WTC11 (cell line): Measurements from ENCODE around the gene ARIH2. TPM values are rescaled to one million over a fixed set of nuclear protein-coding genes. Genes with fewer than 3 reads are reported as not detected.

ENCODE experiments used
- ATAC-seq: fragments of 200-7000 bp; cut with Tn5 transposase; 2 replicates; pipeline ENCODE4 v1.10.0; 2021; ENCODE audit warnings: mild to moderate bottlenecking, moderate library complexity
- CTCF ChIA-PET: fragments of 300-600 bp; sonication (Branson Sonifier 250); formaldehyde crosslinking; loops from one replicate; lab custom pipeline; 2021; ENCODE audit warnings: antibody characterized with exemption; lab: Charles Lee
- POLR2A ChIA-PET: fragments of 350-600 bp; sonication (Branson Sonifier 250); formaldehyde crosslinking; loops from one replicate; lab custom pipeline; 2021; ENCODE audit warnings: antibody characterized with exemption; lab: Charles Lee
- DNase-seq: peaks from one replicate; pipeline ENCODE4 v3.0.0; 2021; ENCODE audit warnings: low spot score
- H3K27ac Mint-ChIP-seq: 2 replicates; pipeline ENCODE4 v1.8.0; 2021; ENCODE audit warnings: mixed read lengths
- H3K27me3 Mint-ChIP-seq: 2 replicates; pipeline ENCODE4 v1.8.0; 2021; ENCODE audit warnings: low read depth, mild to moderate bottlenecking, moderate library complexity, mixed read lengths
- H3K36me3 Mint-ChIP-seq: 2 replicates; pipeline ENCODE4 v1.8.0; 2021; ENCODE audit warnings: mixed read lengths
- H3K4me1 Mint-ChIP-seq: 2 replicates; pipeline ENCODE4 v1.8.0; 2022; ENCODE audit warnings: mixed read lengths
- H3K4me3 Mint-ChIP-seq: 2 replicates; pipeline ENCODE4 v1.8.0; 2021; ENCODE audit warnings: mild to moderate bottlenecking, moderate library complexity, mixed read lengths
- H3K9me3 Mint-ChIP-seq: 2 replicates; pipeline ENCODE4 v1.8.0; 2021; ENCODE audit warnings: mixed read lengths
- ATF1 ChIP-seq: sonication (generic); formaldehyde crosslinking; IDR thresholded peaks from 2 replicates; pipeline ENCODE4 v1.8.1; 2023; ENCODE audit warnings: mild to moderate bottlenecking, moderate library complexity, missing genetic modification reagents
- ATF2 ChIP-seq: sonication (generic); formaldehyde crosslinking; IDR thresholded peaks from 2 replicates; pipeline ENCODE4 v1.8.1; 2022; ENCODE audit warnings: low read depth, missing genetic modification reagents, borderline replicate concordance
- ATF3 ChIP-seq: sonication (generic); formaldehyde crosslinking; conservative IDR thresholded peaks from 2 replicates; pipeline ENCODE4 v1.8.1; 2022; ENCODE audit warnings: mild to moderate bottlenecking, missing genetic modification reagents
- ERG ChIP-seq: fragments of 250-450 bp; sonication (Bioruptor Pico); IDR thresholded peaks from 2 replicates; pipeline ENCODE4 v1.8.0; 2021; ENCODE audit warnings: mild to moderate bottlenecking
- FOXJ3 ChIP-seq: sonication (generic); formaldehyde crosslinking; IDR thresholded peaks from 2 replicates; pipeline ENCODE4 v1.9.0; 2021; ENCODE audit warnings: missing genetic modification reagents, mild to moderate bottlenecking, borderline replicate concordance
- FOXP1 ChIP-seq: sonication (generic); formaldehyde crosslinking; IDR thresholded peaks from 2 replicates; pipeline ENCODE4 v1.8.0; 2022; ENCODE audit warnings: missing genetic modification reagents, mild to moderate bottlenecking, moderate library complexity, borderline replicate concordance
- JAZF1 ChIP-seq: fragments of 250-450 bp; sonication (Bioruptor Pico); IDR thresholded peaks from 2 replicates; pipeline ENCODE4 v1.9.0; 2021; ENCODE audit warnings: moderate library complexity, mild to moderate bottlenecking, inconsistent platforms
- MAX ChIP-seq: sonication (generic); formaldehyde crosslinking; IDR thresholded peaks from 2 replicates; pipeline ENCODE4 v1.8.0; 2022; ENCODE audit warnings: mild to moderate bottlenecking, missing genetic modification reagents
- NR3C1 ChIP-seq: sonication (generic); formaldehyde crosslinking; conservative IDR thresholded peaks from 2 replicates; pipeline ENCODE4 v1.8.1; 2023; ENCODE audit warnings: low read depth, mild to moderate bottlenecking, missing genetic modification reagents
- RORB ChIP-seq: fragments of 250-450 bp; sonication (Bioruptor Pico); IDR thresholded peaks from 2 replicates; pipeline ENCODE4 v1.9.0; 2021; ENCODE audit warnings: mild to moderate bottlenecking
- SP1 ChIP-seq: sonication (generic); formaldehyde crosslinking; conservative IDR thresholded peaks from 2 replicates; pipeline ENCODE4 v1.8.1; 2022; ENCODE audit warnings: missing genetic modification reagents
- TEAD4 ChIP-seq: sonication (generic); formaldehyde crosslinking; IDR thresholded peaks from 2 replicates; pipeline ENCODE4 v1.8.0; 2022; ENCODE audit warnings: mild to moderate bottlenecking, missing genetic modification reagents
- ZBTB21 ChIP-seq: sonication (generic); formaldehyde crosslinking; IDR thresholded peaks from 2 replicates; pipeline ENCODE4 v1.8.1; 2023; ENCODE audit warnings: mild to moderate bottlenecking, missing genetic modification reagents, borderline replicate concordance
- ZNF219 ChIP-seq: sonication (generic); formaldehyde crosslinking; IDR thresholded peaks from 2 replicates; pipeline ENCODE4 v1.8.0; 2023; ENCODE audit warnings: missing genetic modification reagents, mild to moderate bottlenecking, borderline replicate concordance
- ZNF232 ChIP-seq: sonication (generic); formaldehyde crosslinking; IDR thresholded peaks from 2 replicates; pipeline ENCODE4 v1.8.0; 2022; ENCODE audit warnings: mild to moderate bottlenecking, missing genetic modification reagents
- ZNF396 ChIP-seq: fragments of 250-450 bp; sonication (Bioruptor Pico); IDR thresholded peaks from 2 replicates; pipeline ENCODE4 v1.8.0; 2021; ENCODE audit warnings: mild to moderate bottlenecking, moderate library complexity, borderline replicate concordance
- ZNF423 ChIP-seq: fragments of 250-450 bp; sonication (Bioruptor Pico); IDR thresholded peaks from 2 replicates; pipeline ENCODE4 v2.1.2; 2022; ENCODE audit warnings: mild to moderate bottlenecking, moderate library complexity
- ZNF425 ChIP-seq: fragments of 250-450 bp; sonication (Bioruptor Pico); conservative IDR thresholded peaks from 2 replicates; pipeline ENCODE4 v1.9.0; 2021; ENCODE audit warnings: mild to moderate bottlenecking
- ZNF512 ChIP-seq: sonication (generic); formaldehyde crosslinking; IDR thresholded peaks from 2 replicates; pipeline ENCODE4 v1.8.1; 2022; ENCODE audit warnings: missing genetic modification reagents, borderline replicate concordance
- ZNF671 ChIP-seq: fragments of 250-450 bp; sonication (Bioruptor Pico); IDR thresholded peaks from 2 replicates; pipeline ENCODE4 v1.8.0; 2021; ENCODE audit warnings: mild to moderate bottlenecking
- total RNA-seq: library from RNA; stranded (reverse); gene quantifications from 3 replicates; pipeline ENCODE4 v1.2.3, GENCODE V29; 2021

ARIH2 gene
- total RNA-seq, 1 experiment from 2014 or later = 134 TPM

- peak overlapping the region; percentile 61 for H3K27ac Mint-ChIP-seq
These were observed 27.4 kb downstream of the ARIH2 start for GRCh38 chr3:48945891-48946549.

GRCh38 chr3:48949376-48949717 lies 30.7 kb downstream of the ARIH2 start:
- Mint-ChIP-seq H3K36me3 (peaks cover 7% of the 10 kb centered on the region), H3K4me3 (no peak overlapping the region), H3K27ac (peak overlapping the region; percentile 41; the same call in 1 of the 2 replicates), H3K4me1 (peaks cover 9% of the 10 kb centered on the region), H3K27me3 (no peaks in the 10 kb centered on the region), H3K9me3 (no peaks in the 10 kb centered on the region)
- POLR2A ChIA-PET = no interaction called here
- no peak for TF ChIP-seq ZNF671 (CRISPR knock-in tag)
- DNase-seq (no peak), ATAC-seq (no peak)
- CTCF ChIA-PET = interaction anchor here (0.6 kb wide), 1 partner anchor 252 kb away, joined by 3 read pairs; no protein-coding TSS in a partner anchor

More at GRCh38 chr3:48945891-48946549, 27.4 kb downstream of the ARIH2 start:
- POLR2A ChIA-PET = no interaction called here
- DNase-seq = no peak
- no peak for TF ChIP-seq ZNF423 (CRISPR knock-in tag)
- no peak for TF ChIP-seq FOXP1 (CRISPR knock-in tag)
- no peak for TF ChIP-seq SP1 (CRISPR knock-in tag)
- TF ChIP-seq ZNF512 = no peak
- TF ChIP-seq RORB = no peak
- no peak for TF ChIP-seq MAX (CRISPR knock-in tag)
- TF ChIP-seq FOXJ3 (CRISPR knock-in tag) = no peak
- no peak for TF ChIP-seq ERG (CRISPR knock-in tag)
- TF ChIP-seq ZNF232 = no peak
- no peak for TF ChIP-seq ATF3 (CRISPR knock-in tag)
- TF ChIP-seq JAZF1 (CRISPR knock-in tag) = no peak
- TF ChIP-seq ZNF425 = no peak
- no peak for TF ChIP-seq ATF1 (CRISPR knock-in tag)
- no peak for TF ChIP-seq ZNF219 (CRISPR knock-in tag)
- peaks cover 6% of the 10 kb centered on the region for H3K4me1 Mint-ChIP-seq
- no peaks in the 10 kb centered on the region for H3K9me3 Mint-ChIP-seq
- CTCF ChIA-PET = interaction anchor here (0.9 kb wide), 1 partner anchor 14 kb away, joined by 3 read pairs; no protein-coding TSS in a partner anchor
- no peaks in the 10 kb centered on the region for H3K27me3 Mint-ChIP-seq
- no peak for ATAC-seq
- peaks cover 2% of the 10 kb centered on the region; the same call in 1 of the 2 replicates for H3K36me3 Mint-ChIP-seq
- H3K4me3 Mint-ChIP-seq = no peak overlapping the region

GRCh38 chr3:48950051-48950450 lies 31.4 kb downstream of the ARIH2 start:
- H3K27me3 Mint-ChIP-seq = no peaks in the 10 kb centered on the region
- peaks cover 7% of the 10 kb centered on the region for H3K36me3 Mint-ChIP-seq
- no peaks in the 10 kb centered on the region for H3K9me3 Mint-ChIP-seq
- ATAC-seq (no peak), DNase-seq (no peak)
- H3K4me3 Mint-ChIP-seq = no peak overlapping the region
- H3K27ac Mint-ChIP-seq = no peak overlapping the region
- H3K4me1 Mint-ChIP-seq = peaks cover 9% of the 10 kb centered on the region
- ChIA-PET CTCF (no interaction called here), POLR2A (no interaction called here)
- TF ChIP-seq ZNF671 (CRISPR knock-in tag) = no peak
- no peak for TF ChIP-seq ZBTB21 (CRISPR knock-in tag)
- TF ChIP-seq JAZF1 (CRISPR knock-in tag) = no peak
- no peak for TF ChIP-seq ATF3 (CRISPR knock-in tag)
- TF ChIP-seq ZNF512 = no peak
- TF ChIP-seq ATF2 (CRISPR knock-in tag) = no peak
- TF ChIP-seq ZNF396 (CRISPR knock-in tag) = no peak
- no peak for TF ChIP-seq NR3C1 (CRISPR knock-in tag)
- TF ChIP-seq FOXJ3 (CRISPR knock-in tag) = no peak
- no peak for TF ChIP-seq TEAD4 (CRISPR knock-in tag)
